HG03520 (cell line): Measurements from ENCODE around the gene PLEKHB1.
"Not testable (repeated sequence)": the region's sequence is repeated elsewhere in the genome, so short reads cannot be mapped to it uniquely, and the experiment has no call there.

Source experiments
- ATAC-seq: cut with Tn5 transposase; IDR thresholded peaks from one replicate; pipeline ENCODE4 v1.9.1; 2021; ENCODE audit warnings: mild to moderate bottlenecking, moderate library complexity; ENCODE audit not compliant: unreplicated experiment

PLEKHB1 gene

GRCh38 chr11:73670808-73671207 is 24.4 kb downstream of the PLEKHB1 start:
- no peak for ATAC-seq

GRCh38 chr11:73671701-73672100 is 25.3 kb downstream of the PLEKHB1 start:
- ATAC-seq: no peak

- not testable (repeated sequence) for ATAC-seq
Observed at GRCh38 chr11:73676552-73676951, 30.2 kb downstream of the PLEKHB1 start.

GRCh38 chr11:73680687-73681086 is 34.3 kb downstream of the PLEKHB1 start:
- ATAC-seq: no peak

DNA sequence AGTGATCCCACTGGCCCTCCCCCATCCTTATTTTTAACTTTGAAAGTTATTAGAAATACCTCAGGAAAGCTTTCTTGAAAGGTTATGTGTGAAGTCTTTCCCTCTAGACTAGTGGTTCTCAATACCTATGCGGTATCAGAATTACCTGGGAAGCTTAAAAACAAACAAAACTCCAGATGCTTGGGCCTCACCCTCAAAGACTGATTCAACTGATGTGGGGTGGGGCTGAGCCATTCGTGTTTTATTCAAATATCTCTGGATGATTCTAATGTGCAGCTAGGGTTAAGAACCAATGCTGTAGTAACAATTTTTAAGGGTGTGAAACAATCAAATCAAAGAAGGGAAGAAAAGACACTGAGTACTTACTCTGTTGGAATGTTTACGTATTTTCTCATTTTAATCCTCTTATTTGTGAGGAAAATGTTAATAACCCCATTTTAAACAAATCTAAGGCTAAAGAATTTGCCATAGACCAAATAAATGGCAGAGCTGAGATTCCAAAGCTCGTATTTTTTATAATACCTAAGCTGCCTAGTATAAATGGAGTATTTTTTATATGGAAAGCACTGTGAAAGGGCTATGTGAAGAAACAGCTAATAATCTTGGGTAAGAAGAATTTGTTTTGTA is 47.6 kb downstream of the PLEKHB1 start:
- no peak for ATAC-seq

DNA sequence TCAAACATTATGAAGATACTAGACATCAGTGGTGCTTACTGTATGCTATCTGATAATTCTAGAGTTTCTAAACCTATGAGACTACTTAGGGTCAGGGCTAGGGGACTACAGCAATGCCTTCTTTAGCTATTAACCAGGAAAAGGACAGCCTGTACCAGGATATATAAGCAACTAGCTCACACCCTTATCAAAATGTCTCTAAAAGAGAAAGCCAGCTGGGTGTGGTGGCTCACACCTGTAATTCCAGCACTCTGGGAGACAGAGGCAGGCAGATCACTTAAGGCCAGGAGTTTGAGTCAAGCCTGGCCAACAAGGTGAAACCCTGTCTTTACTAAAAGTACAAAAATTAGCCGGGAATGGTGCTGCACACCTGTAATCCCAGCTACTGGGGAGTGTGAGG is 58.7 kb downstream of the PLEKHB1 start:
- ATAC-seq: no peak

DNA sequence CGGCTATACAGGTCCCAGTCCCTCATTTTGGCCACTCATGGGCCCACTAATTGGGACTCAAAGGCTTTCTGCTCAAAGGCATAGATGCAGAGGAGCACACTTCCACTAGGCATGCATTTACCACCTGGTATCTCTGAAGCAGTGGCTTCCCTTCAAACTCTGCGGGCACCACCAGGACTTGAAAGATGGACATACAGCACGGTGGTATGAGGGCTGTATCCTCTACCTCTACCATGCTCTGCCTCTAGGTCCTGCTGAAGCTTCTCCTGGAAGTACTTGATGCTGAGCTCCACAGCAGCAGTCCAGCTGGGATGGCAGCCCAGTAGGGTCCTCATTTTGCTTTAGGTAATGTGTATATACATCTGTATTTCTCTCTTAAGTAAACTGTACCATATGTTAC is 64.6 kb downstream of the PLEKHB1 start:
- no peak for ATAC-seq
